OCI-M2 (cell line): ENCODE data around the gene BCAR3.
"Not testable (repeated sequence)": the region's sequence is repeated elsewhere in the genome, so short reads cannot be mapped to it uniquely, and the experiment has no call there.

Source experiments
- DNase-seq: peaks from one replicate; lab custom pipeline; 2025; ENCODE audit not compliant: unreplicated experiment; lab: John Stamatoyannopoulos, UW

The BCAR3 gene

GRCh38 chr1:93690341-93690740 is 8.7 kb upstream of the BCAR3 start:
- no peak for DNase-seq

DNA sequence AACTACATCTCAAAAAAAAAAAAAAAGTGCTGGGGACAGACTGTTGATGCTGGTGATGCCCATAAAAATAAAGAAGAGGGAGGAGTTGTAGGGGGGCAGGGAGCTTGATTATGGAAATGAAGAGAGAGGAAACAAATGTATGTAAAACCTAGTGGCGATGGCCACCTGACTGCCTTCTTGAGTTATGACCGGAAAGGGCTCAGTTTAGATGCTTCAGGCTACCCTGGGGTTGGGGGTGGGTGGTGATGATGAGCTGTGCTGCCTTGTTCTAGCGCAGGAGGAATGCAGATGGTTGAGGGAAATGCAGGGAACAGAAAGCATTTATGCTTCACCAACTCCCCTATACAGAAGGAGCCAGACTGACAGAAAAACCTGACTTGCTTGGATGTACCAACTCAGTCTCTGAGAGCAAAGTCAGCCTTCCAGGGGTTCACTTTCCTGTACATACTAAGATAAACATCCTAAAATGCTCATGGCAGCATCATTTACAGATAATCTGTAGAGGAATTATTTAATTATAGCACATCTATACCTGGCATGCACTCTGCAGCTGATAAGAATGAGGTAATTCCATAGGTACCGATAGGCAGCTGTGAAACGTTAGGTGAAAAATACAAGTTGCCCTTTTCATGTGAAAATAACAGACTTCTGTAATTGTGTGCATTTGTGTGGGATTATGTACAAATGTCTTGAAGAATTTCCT is 8.0 kb upstream of the BCAR3 start:
- DNase-seq: no peak

DNA sequence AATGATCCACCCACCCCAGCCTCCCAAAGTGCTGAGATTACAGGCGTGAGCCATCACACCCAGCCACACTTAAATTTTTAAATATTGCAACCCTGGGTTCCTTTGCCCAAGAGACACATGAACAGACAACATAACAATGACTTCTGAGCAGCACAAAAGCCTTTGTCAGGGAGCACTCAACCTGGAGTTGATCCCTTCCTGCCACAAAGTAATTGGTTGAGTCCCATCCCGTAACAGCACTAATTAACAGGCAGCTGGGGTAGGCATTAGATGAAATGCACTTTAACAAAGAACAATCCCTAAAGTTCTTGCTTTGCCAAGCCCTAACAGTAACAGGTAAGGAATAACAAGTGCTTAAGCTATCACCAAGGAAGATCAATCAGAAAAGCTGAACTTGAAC is 5.9 kb upstream of the BCAR3 start:
- DNase-seq: no peak

DNA sequence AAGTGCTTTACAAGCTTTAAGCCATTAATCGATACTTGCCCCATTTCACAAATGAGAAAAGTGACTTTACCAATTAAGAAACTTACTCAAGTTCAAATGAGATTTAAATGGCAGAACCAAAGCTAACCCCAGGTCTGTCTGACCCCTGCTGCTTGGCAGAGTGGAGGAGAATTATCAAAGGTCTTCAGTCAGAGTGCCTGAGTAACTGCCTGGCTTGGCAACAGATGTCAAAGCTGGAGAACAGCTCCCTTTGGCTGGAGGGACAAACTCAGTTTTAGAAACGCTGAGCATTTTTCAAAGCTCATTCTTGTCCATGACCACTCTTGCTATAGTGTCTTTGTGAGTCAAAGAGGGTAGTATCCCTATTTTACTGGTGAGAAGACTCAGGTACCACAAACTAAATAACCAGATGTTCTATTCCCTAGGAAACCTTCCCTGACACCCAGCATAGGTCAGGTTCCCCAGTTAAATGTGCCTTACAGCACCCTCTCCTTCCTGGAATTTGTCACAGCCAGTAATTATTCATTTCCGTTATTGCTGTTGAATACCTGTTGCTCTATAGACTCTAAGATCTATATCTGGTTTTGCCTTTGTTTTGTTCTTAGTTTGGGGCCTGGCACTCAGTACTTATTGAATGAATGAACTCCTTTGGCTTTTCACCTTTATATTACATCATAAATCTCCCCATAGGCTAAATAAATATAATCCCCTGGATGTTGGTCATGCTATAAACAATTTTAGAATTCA is 5.0 kb upstream of the BCAR3 start:
- DNase-seq: no peak

DNA sequence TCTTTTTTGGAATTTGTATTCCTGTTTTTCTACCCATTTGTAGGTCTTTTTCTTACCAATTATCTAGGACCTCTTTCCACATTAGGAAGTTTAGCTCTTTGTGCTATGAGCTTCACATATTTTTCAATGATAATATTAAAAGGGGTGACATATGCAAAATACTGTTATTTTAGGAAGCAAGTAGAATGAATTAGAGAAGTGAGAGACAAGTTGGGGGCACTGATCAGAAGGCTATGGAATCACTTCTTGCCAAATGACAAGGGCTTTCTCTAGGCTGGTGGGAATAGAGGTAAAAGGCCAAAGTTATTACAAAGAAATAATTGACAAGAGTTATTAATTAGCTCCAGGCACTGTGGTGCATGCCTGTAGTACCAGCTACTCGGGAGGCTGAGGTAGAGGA is 4.3 kb upstream of the BCAR3 start:
- DNase-seq: no peak

GRCh38 chr1:93683234-93683633 is 1.6 kb upstream of the BCAR3 start:
- DNase-seq: no peak

DNA sequence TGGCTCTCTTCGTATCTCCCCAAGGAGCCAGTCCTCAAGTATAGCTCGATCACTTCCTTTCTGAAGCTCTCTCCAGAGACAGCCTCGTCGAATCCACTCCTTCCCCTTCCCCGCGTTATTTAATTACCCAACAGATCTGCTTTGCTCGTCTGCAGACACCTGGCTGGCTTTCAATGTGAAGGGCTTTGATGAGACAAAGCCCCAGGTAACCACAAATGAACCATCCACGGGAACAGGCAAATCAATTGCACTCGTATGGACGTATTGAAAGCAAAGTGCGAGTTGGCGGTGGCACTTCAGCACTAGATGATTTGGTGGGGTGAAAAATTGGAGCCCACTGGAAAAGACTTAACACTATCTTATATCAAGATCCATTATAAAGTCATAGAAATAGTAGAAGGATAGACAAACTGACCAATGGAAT is 364 bp upstream of the BCAR3 start:
- DNase-seq: no peak

DNA sequence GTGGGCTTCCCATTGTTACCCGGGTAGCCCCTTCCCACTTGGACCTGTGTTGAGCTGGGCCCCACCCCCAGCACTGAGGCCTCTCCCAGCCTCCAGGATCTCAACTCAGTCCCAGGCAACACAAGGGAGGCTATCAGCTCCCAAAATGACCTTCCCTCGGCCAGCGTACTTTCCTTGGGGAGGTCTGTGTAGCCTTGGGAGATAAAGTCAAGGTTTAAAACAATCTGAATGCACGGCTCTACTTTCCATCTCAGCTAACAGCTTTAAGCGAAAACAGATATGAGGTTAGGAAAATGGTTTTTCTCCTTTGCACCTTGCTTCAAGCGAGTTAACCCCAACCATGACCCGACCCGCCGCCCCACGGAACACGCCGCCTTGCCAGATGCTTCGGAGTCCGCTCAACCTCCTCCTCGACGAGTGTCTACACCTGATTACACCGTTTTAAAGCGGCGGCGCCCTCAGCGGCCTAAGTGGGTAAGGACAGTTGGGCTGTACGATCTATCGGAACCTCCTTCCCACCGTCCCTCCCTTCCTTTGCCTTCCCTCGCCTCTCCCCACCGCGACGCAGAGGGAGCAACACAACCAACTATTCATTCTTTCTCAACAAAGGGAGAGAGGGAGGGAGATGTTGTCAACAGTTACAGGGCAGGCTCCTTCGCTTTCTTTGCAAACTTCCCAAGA is 1.1 kb downstream of the BCAR3 start:
- DNase-seq: no peak

- no peak for DNase-seq
Observed at GRCh38 chr1:93680076-93680419, 1.6 kb downstream of the BCAR3 start.

GRCh38 chr1:93679546-93679945 is 2.1 kb downstream of the BCAR3 start:
- DNase-seq: no peak

- DNase-seq: no peak
Observed at GRCh38 chr1:93678946-93679480, 2.6 kb downstream of the BCAR3 start.

DNA sequence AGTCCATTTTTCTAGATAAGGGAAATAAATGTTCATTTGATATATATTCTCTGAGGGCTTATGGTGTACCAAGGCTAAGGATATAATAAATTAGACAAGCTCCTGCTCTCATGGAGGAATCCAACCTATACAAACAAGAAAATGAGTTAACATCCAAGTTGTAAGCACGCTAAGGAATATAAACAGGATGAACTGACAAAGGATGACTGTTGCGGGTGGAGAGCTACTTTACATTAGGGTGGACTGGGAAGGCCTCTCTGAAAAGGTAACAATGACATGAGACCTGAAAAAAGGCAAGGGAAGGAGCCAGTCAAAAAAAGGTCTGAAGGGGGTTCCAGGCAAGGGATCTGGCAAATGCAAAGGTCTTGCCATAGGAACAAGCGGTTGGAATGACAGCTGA is 3.1 kb downstream of the BCAR3 start:
- no peak for DNase-seq

GRCh38 chr1:93677729-93678128 is 3.9 kb downstream of the BCAR3 start:
- no peak for DNase-seq

DNA sequence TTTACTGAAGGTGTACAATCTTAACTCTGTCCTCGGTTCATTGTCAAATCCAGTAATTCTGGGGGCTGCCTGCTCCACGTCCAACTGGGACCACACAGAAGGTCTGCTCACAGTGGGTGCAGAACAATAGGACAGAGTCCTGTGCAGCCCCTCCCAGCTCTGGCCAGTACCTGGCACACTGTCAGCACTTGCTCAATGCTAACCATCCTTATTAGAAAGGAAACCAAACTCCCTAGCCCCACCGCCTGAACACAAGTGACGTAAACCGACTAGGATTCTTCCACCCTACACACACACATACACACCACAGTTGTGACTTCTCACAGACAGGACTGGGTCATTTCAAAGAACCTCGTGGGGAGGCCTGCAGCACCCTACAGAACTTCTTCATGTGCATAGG is 5.2 kb downstream of the BCAR3 start:
- no peak for DNase-seq

DNA sequence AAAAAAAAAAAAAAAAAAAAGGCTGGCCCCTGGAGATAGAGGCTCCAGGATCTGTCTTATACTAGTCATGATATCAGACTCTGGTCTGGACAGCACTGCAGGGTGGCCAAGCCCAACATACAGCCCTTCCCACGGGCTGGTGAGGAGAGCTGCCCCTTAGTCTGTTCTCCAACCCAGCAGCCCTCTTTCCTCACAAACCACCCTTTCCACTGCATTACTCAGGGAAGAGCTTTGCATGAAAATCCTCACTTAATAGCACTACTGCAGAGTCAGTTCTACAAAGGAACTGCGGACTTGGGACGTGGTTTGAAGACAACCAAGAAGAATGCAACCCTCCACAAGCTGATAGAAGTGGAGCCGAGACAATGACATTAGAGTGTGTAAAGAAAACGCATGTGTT is 5.7 kb downstream of the BCAR3 start:
- DNase-seq: no peak

DNA sequence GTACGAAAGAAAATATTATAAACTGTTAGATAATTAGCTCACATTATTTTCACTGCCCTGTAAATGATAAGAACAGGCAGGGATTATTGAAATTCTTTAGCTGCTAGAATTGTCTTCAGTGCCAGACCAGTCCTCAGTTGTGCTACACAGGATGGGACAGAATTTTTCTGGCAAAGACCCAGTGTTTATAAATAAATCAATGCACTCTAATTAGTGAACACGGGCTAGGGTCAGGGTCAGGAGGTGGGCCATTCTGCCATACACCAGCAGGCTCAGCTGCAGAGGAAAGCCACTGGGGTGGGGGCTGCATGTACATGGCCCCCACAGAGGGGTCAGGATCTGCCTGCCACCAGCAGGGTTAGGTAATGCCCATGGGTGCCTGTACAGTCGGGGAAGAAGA is 6.4 kb downstream of the BCAR3 start:
- no peak for DNase-seq

GRCh38 chr1:93674071-93674470 is 7.6 kb downstream of the BCAR3 start:
- DNase-seq: not testable (repeated sequence)

DNA sequence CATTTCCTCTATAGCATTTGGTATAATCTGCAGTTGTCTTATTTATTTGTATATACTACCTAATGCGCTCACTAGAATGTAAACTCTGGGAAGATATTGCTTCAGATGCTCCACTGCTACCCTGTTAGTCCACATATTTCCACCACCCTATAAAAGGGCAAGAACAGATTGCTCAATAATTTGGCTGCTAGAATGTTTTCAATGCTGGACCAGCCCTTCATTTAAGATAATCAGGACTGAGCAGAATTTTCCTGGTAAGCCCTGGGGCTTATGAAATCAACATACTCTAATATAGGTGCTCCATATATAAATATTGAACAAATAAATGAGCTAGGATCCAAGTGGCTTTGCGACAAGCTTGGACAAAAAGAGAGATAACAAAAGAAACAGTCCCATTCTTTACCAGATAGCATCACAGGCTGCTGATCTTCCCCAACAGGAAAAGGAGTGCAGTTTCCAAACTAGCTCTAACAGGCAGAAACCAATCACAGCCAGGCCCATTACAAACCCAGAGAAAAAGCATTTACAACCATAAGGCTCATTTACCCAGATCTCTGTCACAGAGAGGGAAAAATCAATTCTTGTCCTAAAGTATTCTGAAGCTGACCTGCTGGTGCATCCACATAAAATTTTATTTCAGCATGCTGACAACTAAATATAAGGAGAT is 8.3 kb downstream of the BCAR3 start:
- no peak for DNase-seq

DNA sequence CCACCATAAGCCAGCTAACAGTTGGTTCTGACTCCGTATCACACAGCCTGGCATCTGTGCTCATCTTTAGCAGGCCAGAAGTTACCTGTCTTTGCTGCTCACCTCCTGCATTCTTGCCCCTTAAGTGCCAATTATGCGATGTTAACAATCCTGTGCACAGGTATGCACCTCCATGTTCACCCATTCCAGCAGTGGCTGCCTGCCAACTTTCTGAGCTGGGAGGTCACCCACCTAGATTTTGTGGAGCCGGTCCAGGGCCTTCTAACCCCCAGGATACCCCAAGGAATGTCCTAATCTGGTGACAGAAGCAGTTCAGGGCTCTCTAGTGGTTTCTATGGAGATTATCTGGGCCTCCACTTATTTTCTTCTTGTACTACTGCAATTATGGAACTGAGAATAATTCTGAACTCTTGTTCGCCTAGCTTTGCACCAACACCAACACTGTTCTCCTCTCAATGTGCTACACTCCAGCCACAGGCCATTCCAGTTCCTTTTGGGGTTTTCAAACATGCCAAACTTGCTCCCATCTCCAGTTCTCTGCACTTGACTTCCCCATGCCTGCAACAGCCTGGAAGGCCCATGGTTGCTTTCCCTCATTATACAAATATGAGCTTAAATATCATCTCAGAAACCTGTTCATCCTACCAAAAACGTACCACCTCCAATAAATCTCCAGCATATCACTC is 9.0 kb downstream of the BCAR3 start:
- no peak for DNase-seq

DNA sequence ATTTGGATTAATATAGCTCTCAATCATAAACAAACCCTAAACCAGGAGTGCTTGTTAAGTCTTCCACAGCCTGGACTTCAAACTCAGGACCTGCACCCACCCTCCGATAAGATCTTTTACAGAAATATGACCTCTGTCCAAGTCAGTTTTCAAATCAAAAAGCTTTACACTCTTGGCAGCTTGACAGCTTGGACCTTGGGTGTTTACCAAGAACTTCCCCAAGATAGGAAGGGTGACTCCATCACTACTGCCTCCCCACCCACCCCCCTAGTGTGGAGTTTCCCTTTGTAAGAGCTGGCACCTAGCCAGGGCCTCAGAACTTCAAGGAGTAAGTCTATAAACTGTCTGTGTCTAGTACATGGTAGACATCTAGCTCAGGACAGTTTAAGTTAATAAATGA is 9.6 kb downstream of the BCAR3 start:
- DNase-seq: no peak

- no peak for DNase-seq
Observed at GRCh38 chr1:93671099-93671621, 10.5 kb downstream of the BCAR3 start.
